Measurements from ENCODE around the gene SPRED3. TPM values are rescaled to one million over a fixed set of nuclear protein-coding genes. Genes with fewer than 3 reads are reported as not detected.

The SPRED3 gene
- total and polyA plus RNA-seq, 9 of the 15 experiments (the other 6 are each of a cell fraction or from before 2014, with no cell fraction given) = 0.05 to 1.3 (median 0.36) TPM

DNA sequence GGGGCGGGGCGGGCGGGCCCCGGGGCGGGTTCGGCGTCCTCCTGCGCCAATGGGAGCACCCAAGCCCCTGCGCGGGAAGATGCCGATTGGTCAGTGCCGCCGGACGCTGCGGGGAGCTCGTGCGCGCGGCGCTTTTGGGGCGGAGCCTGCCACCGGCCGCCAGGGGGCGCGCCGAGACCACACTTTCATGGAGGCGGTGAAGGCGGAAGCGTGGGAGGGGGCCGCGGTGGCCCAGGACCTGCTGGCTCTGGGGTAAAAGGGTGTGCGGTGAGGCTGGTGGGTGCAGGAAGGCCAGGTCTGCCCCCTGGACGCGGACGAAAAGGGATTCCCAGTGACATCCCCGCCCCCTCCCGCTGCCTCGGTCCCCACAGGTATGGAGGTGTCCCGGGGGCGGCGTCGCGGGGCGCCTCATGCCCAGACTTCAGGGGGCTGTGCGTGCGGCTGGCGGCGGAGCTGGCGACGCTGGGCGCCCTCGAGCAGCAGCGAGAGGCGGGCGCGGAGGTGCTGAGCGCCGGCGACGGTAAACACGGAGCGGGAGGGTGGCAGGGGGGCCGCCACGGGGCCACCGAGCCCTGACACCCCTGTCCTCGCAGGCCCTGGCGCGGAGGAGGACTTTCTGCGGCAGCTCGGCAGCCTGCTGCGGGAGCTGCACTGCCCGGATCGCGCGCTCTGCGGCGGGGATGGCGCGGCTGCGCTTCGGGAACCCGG lies 14.6 kb downstream of the SPRED3 start, which contains the start of gene FAM98C (continued):
- TF ChIP-seq FOXA1 (IDR thresholded peaks at IDR 0.05; ENCODE audit: borderline replicate concordance) = no peak
- no peak for TF ChIP-seq CEBPG (CRISPR knock-in tag; IDR thresholded peaks at IDR 0.05)
- no peak for TF ChIP-seq CEBPG (tag; conservative IDR thresholded peaks at IDR 0.05 in 1 of 2, IDR thresholded peaks at IDR 0.05 in 1 of 2)
- TF ChIP-seq, protein P1, sequence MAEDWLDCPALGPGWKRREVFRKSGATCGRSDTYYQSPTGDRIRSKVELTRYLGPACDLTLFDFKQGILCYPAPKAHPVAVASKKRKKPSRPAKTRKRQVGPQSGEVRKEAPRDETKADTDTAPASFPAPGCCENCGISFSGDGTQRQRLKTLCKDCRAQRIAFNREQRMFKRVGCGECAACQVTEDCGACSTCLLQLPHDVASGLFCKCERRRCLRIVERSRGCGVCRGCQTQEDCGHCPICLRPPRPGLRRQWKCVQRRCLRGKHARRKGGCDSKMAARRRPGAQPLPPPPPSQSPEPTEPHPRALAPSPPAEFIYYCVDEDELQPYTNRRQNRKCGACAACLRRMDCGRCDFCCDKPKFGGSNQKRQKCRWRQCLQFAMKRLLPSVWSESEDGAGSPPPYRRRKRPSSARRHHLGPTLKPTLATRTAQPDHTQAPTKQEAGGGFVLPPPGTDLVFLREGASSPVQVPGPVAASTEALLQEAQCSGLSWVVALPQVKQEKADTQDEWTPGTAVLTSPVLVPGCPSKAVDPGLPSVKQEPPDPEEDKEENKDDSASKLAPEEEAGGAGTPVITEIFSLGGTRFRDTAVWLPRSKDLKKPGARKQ (CRISPR knock-in tag; IDR thresholded peaks at IDR 0.05) = no peak
- TF ChIP-seq ZNF146 (CRISPR knock-in tag; IDR thresholded peaks at IDR 0.05; ENCODE audit: unreplicated experiment) = no peak
- TF ChIP-seq CREB3L1 (IDR thresholded peaks at IDR 0.05; ENCODE audit: borderline replicate concordance, low read depth) = no peak
- TF ChIP-seq EWSR1 (IDR thresholded peaks at IDR 0.05; ENCODE audit: borderline replicate concordance, low read depth, partially characterized antibody) = no peak
- TF ChIP-seq BRD4 (IDR thresholded peaks at IDR 0.05) = 0 out of 2 replicates have a peak, but pooled peaks have one; percentile 37
- TF ChIP-seq, protein P2, sequence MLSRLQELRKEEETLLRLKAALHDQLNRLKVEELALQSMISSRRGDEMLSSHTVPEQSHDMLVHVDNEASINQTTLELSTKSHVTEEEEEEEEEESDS (CRISPR knock-in tag; IDR thresholded peaks at IDR 0.05) = no peak
- no peak for TF ChIP-seq PTRF (tag; IDR thresholded peaks at IDR 0.05)
- TF ChIP-seq, protein P3, sequence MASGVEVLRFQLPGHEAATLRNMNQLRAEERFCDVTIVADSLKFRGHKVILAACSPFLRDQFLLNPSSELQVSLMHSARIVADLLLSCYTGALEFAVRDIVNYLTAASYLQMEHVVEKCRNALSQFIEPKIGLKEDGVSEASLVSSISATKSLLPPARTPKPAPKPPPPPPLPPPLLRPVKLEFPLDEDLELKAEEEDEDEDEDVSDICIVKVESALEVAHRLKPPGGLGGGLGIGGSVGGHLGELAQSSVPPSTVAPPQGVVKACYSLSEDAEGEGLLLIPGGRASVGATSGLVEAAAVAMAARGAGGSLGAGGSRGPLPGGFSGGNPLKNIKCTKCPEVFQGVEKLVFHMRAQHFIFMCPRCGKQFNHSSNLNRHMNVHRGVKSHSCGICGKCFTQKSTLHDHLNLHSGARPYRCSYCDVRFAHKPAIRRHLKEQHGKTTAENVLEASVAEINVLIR (CRISPR knock-in tag; IDR thresholded peaks at IDR 0.05) = 0 out of 2 replicates have a peak, but pooled peaks have one; percentile 17
- peak; percentile 55; the same call in 1 of the 2 replicates for TF ChIP-seq GABPA (tag; conservative IDR thresholded peaks at IDR 0.05; ENCODE audit: low read depth)
- no peak for TF ChIP-seq SRSF3 (IDR thresholded peaks at IDR 0.05; ENCODE audit: insufficient read depth, low read length)
- no peak for TF ChIP-seq ELK3 (CRISPR knock-in tag; IDR thresholded peaks at IDR 0.05)
- TF ChIP-seq, protein P4, sequence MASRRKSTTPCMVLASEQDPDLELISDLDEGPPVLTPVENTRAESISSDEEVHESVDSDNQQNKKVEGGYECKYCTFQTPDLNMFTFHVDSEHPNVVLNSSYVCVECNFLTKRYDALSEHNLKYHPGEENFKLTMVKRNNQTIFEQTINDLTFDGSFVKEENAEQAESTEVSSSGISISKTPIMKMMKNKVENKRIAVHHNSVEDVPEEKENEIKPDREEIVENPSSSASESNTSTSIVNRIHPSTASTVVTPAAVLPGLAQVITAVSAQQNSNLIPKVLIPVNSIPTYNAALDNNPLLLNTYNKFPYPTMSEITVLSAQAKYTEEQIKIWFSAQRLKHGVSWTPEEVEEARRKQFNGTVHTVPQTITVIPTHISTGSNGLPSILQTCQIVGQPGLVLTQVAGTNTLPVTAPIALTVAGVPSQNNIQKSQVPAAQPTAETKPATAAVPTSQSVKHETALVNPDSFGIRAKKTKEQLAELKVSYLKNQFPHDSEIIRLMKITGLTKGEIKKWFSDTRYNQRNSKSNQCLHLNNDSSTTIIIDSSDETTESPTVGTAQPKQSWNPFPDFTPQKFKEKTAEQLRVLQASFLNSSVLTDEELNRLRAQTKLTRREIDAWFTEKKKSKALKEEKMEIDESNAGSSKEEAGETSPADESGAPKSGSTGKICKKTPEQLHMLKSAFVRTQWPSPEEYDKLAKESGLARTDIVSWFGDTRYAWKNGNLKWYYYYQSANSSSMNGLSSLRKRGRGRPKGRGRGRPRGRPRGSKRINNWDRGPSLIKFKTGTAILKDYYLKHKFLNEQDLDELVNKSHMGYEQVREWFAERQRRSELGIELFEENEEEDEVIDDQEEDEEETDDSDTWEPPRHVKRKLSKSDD (conservative IDR thresholded peaks at IDR 0.05; ENCODE audit: low read length) = peak; percentile 80; the same call in 1 of the 2 replicates
- peak; percentile 94 for TF ChIP-seq CHD1 (IDR thresholded peaks at IDR 0.05; ENCODE audit: low read length)
- TF ChIP-seq ZFP36 (IDR thresholded peaks at IDR 0.05; ENCODE audit: low read depth, low read length, partially characterized antibody) = no peak
- TF ChIP-seq HNRNPK (IDR thresholded peaks at IDR 0.05; ENCODE audit: low read depth, low read length, poor library complexity, severe bottlenecking) = no peak
- TF ChIP-seq POLR2A (conservative IDR thresholded peaks at IDR 0.05) = peak; percentile 69
